ENCODE measurements around the gene UBQLN4. TPM values are rescaled to one million over a fixed set of nuclear protein-coding genes. Genes with fewer than 3 reads are reported as not detected.
A peak's percentile ranks its signal among the peaks of the same experiment; 100 is the strongest.

Gene UBQLN4
- total and polyA plus RNA-seq, 9 of the 15 experiments (the other 6 are each of a cell fraction or from before 2014, with no cell fraction given) = 13.5 to 65.5 (median 37.0) TPM

DNA sequence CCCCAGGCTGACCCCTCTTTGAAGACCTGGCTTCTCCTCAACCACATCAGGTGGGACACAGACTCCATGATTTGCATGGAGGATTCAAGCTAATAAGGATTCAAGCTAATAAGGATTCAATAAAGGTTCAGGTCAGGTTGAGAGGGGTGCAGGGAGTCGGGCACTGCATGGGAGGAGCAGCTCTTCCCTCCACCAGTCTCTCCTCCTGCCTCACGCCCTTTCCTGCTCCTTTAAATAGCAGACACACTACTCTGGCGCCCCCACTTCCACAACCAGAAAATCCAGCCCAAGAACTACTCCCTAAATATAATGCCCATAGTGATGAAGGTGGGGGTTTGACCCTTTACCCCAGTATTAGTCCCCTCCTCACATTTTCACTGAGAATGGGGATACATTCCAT, 21.6 kb upstream of the UBQLN4 start:
- intact Hi-C loops (cut with micrococcal nuclease) = no loop called here
- FAIRE-seq (no peak), DNase-seq (ENCODE audit: extremely low read depth in 1 of 4, low spot score in 3 of 4) (peak in 1 of 4 experiments; percentile 29), ATAC-seq (peak; percentile 32; the same call in 1 of the 3 replicates)
- Histone ChIP-seq H4K20me1 (replicated peaks; ENCODE audit: control insufficient read depth, insufficient read depth, low read length) (no peaks in the 10 kb centered on the region), H3K9me1 (ENCODE audit: control insufficient read depth, insufficient read depth, low read length) (peaks cover 2% of the 10 kb centered on the region), H3K27ac (ENCODE audit: extremely low read depth, low read depth, low read length) (no peak overlapping the region), H2AFZ (ENCODE audit: low read depth, low read length) (no peak overlapping the region), H3K9me3 (replicated peaks; ENCODE audit: control insufficient read depth, insufficient read depth, low read depth, low read length) (no peaks in the 10 kb centered on the region), H3K79me2 (ENCODE audit: control insufficient read depth, insufficient read depth, low read length) (0 out of 3 replicates have a peak, but pooled peaks cover 2% of the 10 kb centered on the region), H3K4me3 (no peak overlapping the region), H3K4me1 (replicated peaks in 1 of 2; ENCODE audit: control insufficient read depth in 2 of 2, insufficient read depth in 2 of 2, low read length in 2 of 2) (peaks cover 9 to 13% of the 10 kb centered on the region in 2 experiments; a peak in 4 of 5 replicates), H3K4me2 (ENCODE audit: insufficient read depth, low read length) (no peak overlapping the region), H3K36me3 (ENCODE audit: control insufficient read depth, insufficient read depth, low read length) (peaks cover 25% of the 10 kb centered on the region; the same call in 1 of the 3 replicates), H3K27me3 (ENCODE audit: control insufficient read depth in 2 of 2, insufficient read depth in 2 of 2, low read length in 2 of 2) (no peaks in the 10 kb centered on the region), H3K9ac (ENCODE audit: insufficient read depth in 1 of 2, low read depth in 2 of 2, low read length in 2 of 2) (no peak overlapping the region)
- TF ChIP-seq JUND (IDR thresholded peaks at IDR 0.05; ENCODE audit: borderline replicate concordance, low read depth, low read length) (0 out of 2 replicates have a peak, but pooled peaks have one; percentile 24), JUND (tag; IDR thresholded peaks at IDR 0.05; ENCODE audit: borderline replicate concordance, low read depth, low read length) (no peak), CTCF (IDR thresholded peaks at IDR 0.05 in 2 of 3, conservative IDR thresholded peaks at IDR 0.05 in 1 of 3; ENCODE audit: insufficient read depth in 2 of 3, low read depth in 1 of 3, low read length in 3 of 3) (peak in 1 of 3 experiments; percentile 19; a peak in 1 of 6 replicates), SRSF9 (IDR thresholded peaks at IDR 0.05; ENCODE audit: borderline replicate concordance, low read depth, low read length) (no peak), ZNF511 (CRISPR knock-in tag; IDR thresholded peaks at IDR 0.05) (no peak), ZNF274 (IDR thresholded peaks at IDR 0.05; ENCODE audit: borderline replicate concordance, low read depth, low read length) (no peak)
- CTCF ChIA-PET (ENCODE audit: low intra/inter-chr PET ratio) = interaction anchor here (0.5 kb wide), 1 partner anchor 227 kb away, joined by 3 read pairs; no protein-coding TSS in a partner anchor
- 45% methylated on average over 3 of the region's 3 CpGs for WGBS (ENCODE audit: insufficient coverage, low coverage, missing lambda C conversion rate)
- POLR2A ChIA-PET = interaction anchor here (0.6 to 1.3 kb wide), 4 partner anchors 9 to 153 kb away, joined by 3 to 9 read pairs (median 3); partner anchors contain the start of gene LMNA
- no TSS peak for BruUV-seq (replicated peaks)
- in situ Hi-C loops (cut with MboI) = no loop called here
